IMR-90 (cell line): Measurements from ENCODE around the gene ZNF587B. TPM values are rescaled to one million over a fixed set of nuclear protein-coding genes. Genes with fewer than 3 reads are reported as not detected.

ENCODE experiments used
- ATAC-seq: fragments of 200-7000 bp; cut with Tn5 transposase; 2 replicates; pipeline ENCODE4 v1.9.1; 2020; ENCODE audit warnings: low read depth, mild to moderate bottlenecking, moderate library complexity
- BruUV-seq: library from RNA; stranded (reverse); fragments of 400-500 nt; replicated peaks from 2 replicates; lab custom pipeline; 2021; lab: Mats Ljungman, UMichigan
- CTCF ChIA-PET: fragments of 300-600 bp; formaldehyde crosslinking; extraction: SDS; loops from one replicate; lab custom pipeline; 2021; ENCODE audit warnings: antibody characterized with exemption; lab: Yijun Ruan, JAX
- POLR2A ChIA-PET: fragments of 300-600 bp; sonication (Branson Sonifier 250); formaldehyde crosslinking; loops from one replicate; lab custom pipeline; 2022; ENCODE audit warnings: antibody characterized with exemption; ENCODE audit not compliant: unreplicated experiment; lab: Charles Lee
- DNase-seq: peaks from one replicate; pipeline ENCODE4 v3.0.0; 2013
- H2AFZ ChIP-seq: replicated peaks from 2 replicates; pipeline ENCODE3; 2013; ENCODE audit warnings: low read length, mild to moderate bottlenecking; ENCODE audit not compliant: poor library complexity
- H2AK5ac ChIP-seq: 2 replicates; pipeline ENCODE4 v1.6.1; 2013; ENCODE audit warnings: low read depth, low read length, inconsistent platforms
- H2AK9ac ChIP-seq: replicated peaks from 2 replicates; pipeline ENCODE3; 2013; ENCODE audit warnings: mild to moderate bottlenecking, low read depth, low read length, moderate library complexity; ENCODE audit not compliant: poor library complexity
- H2BK120ac ChIP-seq: 2 replicates; pipeline ENCODE4 v1.6.1; 2013; ENCODE audit warnings: low read depth, low read length, inconsistent platforms
- H2BK15ac ChIP-seq: 3 replicates; pipeline ENCODE4 v1.6.1; 2013; ENCODE audit warnings: low read depth, low read length, inconsistent platforms
- H2BK20ac ChIP-seq: 2 replicates; pipeline ENCODE4 v1.6.1; 2013; ENCODE audit warnings: low read depth, mild to moderate bottlenecking, inconsistent platforms, low read length, moderate library complexity
- H2BK5ac ChIP-seq: 2 replicates; pipeline ENCODE4 v1.6.1; 2013; ENCODE audit warnings: mild to moderate bottlenecking, low read depth, low read length, inconsistent platforms; ENCODE audit not compliant: poor library complexity, severe bottlenecking
- H3K14ac ChIP-seq: replicated peaks from 2 replicates; pipeline ENCODE4 v1.6.1; 2013; ENCODE audit warnings: low read depth, low read length, inconsistent platforms
- H3K18ac ChIP-seq: 2 replicates; pipeline ENCODE4 v1.6.1; 2013; ENCODE audit warnings: low read depth, low read length, control low read depth
- H3K23ac ChIP-seq: 2 replicates; pipeline ENCODE4 v1.6.1; 2013; ENCODE audit warnings: low read depth, low read length, inconsistent platforms
- H3K27ac ChIP-seq: 2 replicates; pipeline ENCODE4 v1.5.1; 2013; ENCODE audit warnings: mild to moderate bottlenecking, control low read depth, low read length; ENCODE audit not compliant: insufficient read depth
- H3K27me3 ChIP-seq: 2 replicates; pipeline ENCODE4 v1.6.1; 2013; ENCODE audit warnings: low read length; ENCODE audit not compliant: control insufficient read depth, insufficient read depth
- H3K36me3 ChIP-seq: 2 replicates; pipeline ENCODE4 v1.6.1; 2013; ENCODE audit warnings: low read length, mixed read lengths; ENCODE audit not compliant: control insufficient read depth, insufficient read depth
- H3K4ac ChIP-seq: 2 replicates; pipeline ENCODE4 v1.6.1; 2013; ENCODE audit warnings: low read depth, low read length, inconsistent platforms
- H3K4me1 ChIP-seq: 2 replicates; pipeline ENCODE4 v1.6.1; 2013; ENCODE audit warnings: low read length, mixed read lengths; ENCODE audit not compliant: control insufficient read depth, insufficient read depth
- H3K4me2 ChIP-seq: 2 replicates; pipeline ENCODE4 v1.6.1; 2013; ENCODE audit warnings: low read depth, mild to moderate bottlenecking, control low read depth, low read length, moderate library complexity
- H3K4me3 ChIP-seq: 2 replicates; pipeline ENCODE4 v1.5.1; 2013; ENCODE audit warnings: low read depth, mild to moderate bottlenecking, control low read depth, low read length, moderate library complexity; ENCODE audit not compliant: insufficient read depth
- H3K56ac ChIP-seq: 2 replicates; pipeline ENCODE4 v1.6.1; 2013; ENCODE audit warnings: low read length, inconsistent platforms; ENCODE audit not compliant: insufficient read depth; ENCODE audit errors: extremely low read depth
- H3K79me1 ChIP-seq, 2 experiments: 2 replicates each; pipeline ENCODE4 v1.6.1; 2013; ENCODE audit warnings: low read length in 2 of 2, inconsistent platforms in 1 of 2, low read depth in 1 of 2
- H3K9ac ChIP-seq: 2 replicates; pipeline ENCODE4 v1.6.1; 2013; ENCODE audit warnings: low read depth, low read length, control low read depth
- H3K9me1 ChIP-seq: 2 replicates; pipeline ENCODE4 v1.6.1; 2013; ENCODE audit warnings: low read length, inconsistent platforms; ENCODE audit not compliant: insufficient read depth
- H3K9me3 ChIP-seq: 2 replicates; pipeline ENCODE4 v1.6.1; 2013; ENCODE audit warnings: low read length; ENCODE audit not compliant: control insufficient read depth, insufficient read depth
- H4K20me1 ChIP-seq: 2 replicates; pipeline ENCODE4 v1.6.1; 2013; ENCODE audit warnings: low read length, inconsistent platforms; ENCODE audit not compliant: insufficient read depth
- H4K5ac ChIP-seq: 2 replicates; pipeline ENCODE4 v1.6.1; 2013; ENCODE audit warnings: mild to moderate bottlenecking, low read depth, low read length, control low read depth
- H4K8ac ChIP-seq, 2 experiments: 2 replicates each; pipeline ENCODE4 v1.6.1; 2013; ENCODE audit warnings: low read depth in 2 of 2, low read length in 2 of 2, control low read depth in 1 of 2, inconsistent platforms in 1 of 2
- H4K91ac ChIP-seq: 2 replicates; pipeline ENCODE4 v1.6.1; 2013; ENCODE audit warnings: low read depth, low read length, inconsistent platforms; ENCODE audit not compliant: insufficient read depth
- BHLHE40 ChIP-seq: fragments of 150-350 bp; IDR thresholded peaks from 2 replicates; pipeline ENCODE4 v1.6.1; 2016; ENCODE audit warnings: mild to moderate bottlenecking, low read depth, low read length
- CHD1 ChIP-seq: IDR thresholded peaks from 2 replicates; pipeline ENCODE4 v1.6.1; 2012; ENCODE audit warnings: low read depth, low read length, improper control_type of control experiment
- CTCF ChIP-seq: conservative IDR thresholded peaks from 2 replicates; pipeline ENCODE4 v1.5.1; 2012; ENCODE audit warnings: mild to moderate bottlenecking, low read depth, low read length, improper control_type of control experiment
- USF2 ChIP-seq: fragments of 150-350 bp; IDR thresholded peaks from 2 replicates; pipeline ENCODE4 v1.6.1; 2017; ENCODE audit warnings: mild to moderate bottlenecking, antibody characterized with exemption, low read length, low read depth
- WGBS, 2 experiments: methylation state at CpG; one replicate each; pipeline versions ENCODE4 v1.1.5 to v1.1.7; 2013; ENCODE audit warnings: missing lambda C conversion rate in 2 of 2; ENCODE audit not compliant: insufficient read length in 1 of 2; ENCODE audit errors: extremely low coverage in 2 of 2; 5-methylcytosine and 5-hydroxymethylcytosine counted together
- dilution Hi-C: fragments of 300-500 bp; cut with HindIII; formaldehyde crosslinking; loops from one replicate; pipeline ENCODE4 v1.14.3; 2018; ENCODE audit warnings: low sequenced_read_pairs; ENCODE audit not compliant: unreplicated experiment
- in situ Hi-C: fragments of 300-500 bp; cut with MboI; formaldehyde crosslinking; loops from 3 replicates; pipeline ENCODE4 v1.14.3; 2019; ENCODE audit warnings: low sequenced_read_pairs, inconsistent platforms, mixed read lengths
- intact Hi-C: fragments of 100-400 bp; cut with micrococcal nuclease; formaldehyde crosslinking; loops from 2 replicates; pipeline ENCODE4 v1.10.0; 2022
- polyA plus RNA-seq, 3 experiments: library from polyadenylated mRNA; depleted of rRNA; stranded (reverse); fragments of >200 nt; gene quantifications; 2 replicates each; pipeline ENCODE4 v1.2.3, GENCODE V29; 2012; ENCODE audit warnings: low replicate concordance in 1 of 3
- total RNA-seq: library from RNA; depleted of rRNA; stranded (reverse); fragments of >200 nt; gene quantifications from 2 replicates; pipeline ENCODE4 v1.2.3, GENCODE V29; 2012
- TF ChIP-seq, protein P1 (sequence below): fragments of 150-350 bp; IDR thresholded peaks from 2 replicates; pipeline ENCODE4 v1.6.1; 2016; ENCODE audit warnings: low read depth, mild to moderate bottlenecking, low read length, moderate library complexity, borderline replicate concordance

ZNF587B gene
- total and polyA plus RNA-seq, 2 of the 4 experiments (the other 2 are of a cell fraction), result 3.7 to 33.9 TPM

GRCh38 chr19:57812226-57812625 lies 17.9 kb upstream of the ZNF587B start:
- intact Hi-C loops, result no loop called here
- no peak for TF ChIP-seq CHD1
- no peak for TF ChIP-seq USF2
- no peak for TF ChIP-seq CTCF
- TF ChIP-seq BHLHE40, result no peak
- TF ChIP-seq, protein P1, sequence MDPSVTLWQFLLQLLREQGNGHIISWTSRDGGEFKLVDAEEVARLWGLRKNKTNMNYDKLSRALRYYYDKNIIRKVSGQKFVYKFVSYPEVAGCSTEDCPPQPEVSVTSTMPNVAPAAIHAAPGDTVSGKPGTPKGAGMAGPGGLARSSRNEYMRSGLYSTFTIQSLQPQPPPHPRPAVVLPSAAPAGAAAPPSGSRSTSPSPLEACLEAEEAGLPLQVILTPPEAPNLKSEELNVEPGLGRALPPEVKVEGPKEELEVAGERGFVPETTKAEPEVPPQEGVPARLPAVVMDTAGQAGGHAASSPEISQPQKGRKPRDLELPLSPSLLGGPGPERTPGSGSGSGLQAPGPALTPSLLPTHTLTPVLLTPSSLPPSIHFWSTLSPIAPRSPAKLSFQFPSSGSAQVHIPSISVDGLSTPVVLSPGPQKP, result no peak
- H3K18ac ChIP-seq, result no peak overlapping the region
- no peak overlapping the region for H3K56ac ChIP-seq
- no peak overlapping the region for H3K4me3 ChIP-seq
- H3K27ac ChIP-seq, result no peak overlapping the region
- H3K27me3 ChIP-seq, result no peaks in the 10 kb centered on the region
- H2AK9ac ChIP-seq, result no peak overlapping the region
- H3K9me3 ChIP-seq, result no peaks in the 10 kb centered on the region
- H3K14ac ChIP-seq, result no peak overlapping the region
- H2BK15ac ChIP-seq, result no peak overlapping the region
- POLR2A ChIA-PET, result no interaction called here
- no peak overlapping the region for H2BK5ac ChIP-seq
- no peaks in the 10 kb centered on the region for H3K9me1 ChIP-seq
- H3K9ac ChIP-seq, result no peak overlapping the region
- ATAC-seq (no peak), DNase-seq (no peak)
- no peak overlapping the region for H2BK120ac ChIP-seq
- BruUV-seq, result no TSS peak
- H3K4me1 ChIP-seq, result peaks cover 2% of the 10 kb centered on the region; the same call in 1 of the 2 replicates
- no peak overlapping the region for H2AK5ac ChIP-seq
- no CpG with 5 or more reads among the region's 3 CpGs for WGBS, 2 experiments
- H4K5ac ChIP-seq, result no peak overlapping the region
- no peak overlapping the region for H4K91ac ChIP-seq
- dilution Hi-C loops, result no loop called here
- no peak overlapping the region for H3K4ac ChIP-seq
- no peak overlapping the region for H2AFZ ChIP-seq
- no peak overlapping the region for H2BK20ac ChIP-seq
- H4K8ac ChIP-seq, result no peak overlapping the region
- H3K79me1 ChIP-seq, result peaks cover 19 to 52% of the 10 kb centered on the region in 2 experiments
- no peak overlapping the region for H3K4me2 ChIP-seq
- H3K23ac ChIP-seq, result no peak overlapping the region
- no peaks in the 10 kb centered on the region for H4K20me1 ChIP-seq
- CTCF ChIA-PET, result interaction anchor here (0.7 kb wide), 1 partner anchor 10 kb away, joined by 3 read pairs; no protein-coding TSS in a partner anchor
- H3K36me3 ChIP-seq, result peaks cover 15% of the 10 kb centered on the region
- in situ Hi-C loops, result no loop called here
